Lung (tissue), 12 donors: ENCODE results near the gene SIRPB1. TPM values are rescaled to one million over a fixed set of nuclear protein-coding genes. Genes with fewer than 3 reads are reported as not detected.

Source experiments
- ATAC-seq: fragments of 200-7000 bp; cut with Tn5 transposase; one replicate; pipeline ENCODE4 v1.9.1; 2020; ENCODE audit warnings: moderate number of reproducible peaks; ENCODE audit not compliant: insufficient read depth, low FRiP score
- DNase-seq, 3 donors: peaks; one replicate each; pipeline ENCODE4 v3.0.0-alpha.2; 2013 to 2017
- H3K27ac ChIP-seq, 2 donors: one replicate each; pipeline ENCODE4 v1.5.1; 2013; ENCODE audit warnings: mild to moderate bottlenecking in 2 of 2, moderate library complexity in 2 of 2, control low read depth in 1 of 2, inconsistent platforms in 1 of 2, low read depth in 1 of 2, low read length in 1 of 2
- H3K27me3 ChIP-seq, 3 donors: one replicate each; pipeline ENCODE4 v1.5.1; 2013; ENCODE audit warnings: low read length in 2 of 3; ENCODE audit not compliant: control insufficient read depth in 3 of 3, insufficient read depth in 3 of 3
- H3K36me3 ChIP-seq, 4 donors: one replicate each; pipeline ENCODE4 v1.5.1; 2013; ENCODE audit warnings: low read length in 4 of 4, mild to moderate bottlenecking in 1 of 4, moderate library complexity in 1 of 4; ENCODE audit not compliant: control insufficient read depth in 4 of 4, insufficient read depth in 4 of 4
- H3K4me1 ChIP-seq, 5 donors: one replicate each; pipeline ENCODE4 v1.5.1; 2013; ENCODE audit warnings: low read length in 5 of 5, mild to moderate bottlenecking in 2 of 5, moderate library complexity in 1 of 5; ENCODE audit not compliant: control insufficient read depth in 5 of 5, insufficient read depth in 5 of 5
- H3K4me3 ChIP-seq: one replicate; pipeline ENCODE4 v1.5.1; 2013; ENCODE audit warnings: mild to moderate bottlenecking, control low read depth, moderate library complexity
- H3K9ac ChIP-seq, 2 donors: one replicate each; pipeline ENCODE4 v1.5.1; 2013; ENCODE audit warnings: low read length in 2 of 2, control low read depth in 1 of 2; ENCODE audit not compliant: insufficient read depth in 1 of 2
- H3K9me3 ChIP-seq, 4 donors: one replicate each; pipeline ENCODE4 v1.5.1; 2013; ENCODE audit warnings: low read length in 3 of 4, mild to moderate bottlenecking in 1 of 4, moderate library complexity in 1 of 4; ENCODE audit not compliant: control insufficient read depth in 4 of 4, insufficient read depth in 3 of 4
- CTCF ChIP-seq: IDR thresholded peaks from 2 replicates; pipeline ENCODE4 v1.5.1; 2012; ENCODE audit warnings: mild to moderate bottlenecking; ENCODE audit errors: control extremely low read depth, extremely low read depth
- WGBS, 2 donors: extraction: QIAGEN DNeasy Blood & Tissue Kit; methylation state at CpG; one replicate each; pipeline ENCODE4 v1.1.7; 2013; 5-methylcytosine and 5-hydroxymethylcytosine counted together
- polyA plus RNA-seq, 2 donors: library from polyadenylated mRNA; stranded (reverse); fragments of 200-250 nt; gene quantifications; one replicate each; pipeline ENCODE4 v1.2.1, GENCODE V29; 2013
- total RNA-seq, 2 donors: library from RNA; depleted of rRNA in 1 of 2; stranded (reverse); fragments of >200 nt in 1 of 2; gene quantifications; one replicate each; pipeline ENCODE4 v1.2.1, GENCODE V29; 2014 to 2021
- donor health status: control.
- donor health status: control.
- donor health status: Bipolar disorder and iron deficiency.
- donor health status: healthy.
- donor health status: DM: yes; HTN: yes; CAD: no.

SIRPB1 gene
- total and polyA plus RNA-seq, 4 donors = 1.2 to 45.6 (median 13.9) TPM

GRCh38 chr20:1628621-1629020, 8.8 kb upstream of the SIRPB1 start:
- no peak for ATAC-seq
- Histone ChIP-seq H3K9ac (no peak overlapping the region), H3K4me3 (no peak overlapping the region), H3K27ac (no peak overlapping the region), H3K36me3 (no peaks in the 10 kb centered on the region), H3K4me1 (peaks cover 0 to 4% (median 0%) of the 10 kb centered on the region in 5 donors), H3K9me3 (no peaks in the 10 kb centered on the region), H3K27me3 (peaks cover 0 to 15% (median 0%) of the 10 kb centered on the region in 3 donors)
- 68 to 72% methylated on average over 5 of the region's 5 CpGs for WGBS, 2 donors
- TF ChIP-seq CTCF = no peak
- no peak for DNase-seq

- H3K9me3 ChIP-seq = no peaks in the 10 kb centered on the region
Measured at GRCh38 chr20:1627200-1627550, 7.4 kb upstream of the SIRPB1 start.

GRCh38 chr20:1626528-1627199, 6.9 kb upstream of the SIRPB1 start:
- Histone ChIP-seq H3K9me3 (no peaks in the 10 kb centered on the region), H3K4me3 (no peak overlapping the region), H3K27ac (no peak overlapping the region), H3K9ac (no peak overlapping the region), H3K4me1 (peaks cover 0 to 4% (median 0%) of the 10 kb centered on the region in 5 donors), H3K36me3 (no peaks in the 10 kb centered on the region), H3K27me3 (peaks cover 0 to 15% (median 0%) of the 10 kb centered on the region in 3 donors)
- TF ChIP-seq CTCF = no peak
- DNase-seq = no peak
- ATAC-seq = no peak
- 42 to 56% methylated on average over 3 of the region's 3 CpGs for WGBS, 2 donors

More at GRCh38 chr20:1627200-1627550, 7.4 kb upstream of the SIRPB1 start:
- ATAC-seq (no peak), DNase-seq (no peak)
- H3K36me3 ChIP-seq = no peaks in the 10 kb centered on the region
- no peak overlapping the region for H3K9ac ChIP-seq
- H3K27ac ChIP-seq = no peak overlapping the region
- H3K27me3 ChIP-seq = peaks cover 0 to 15% (median 0%) of the 10 kb centered on the region in 3 donors
- 81 to 84% methylated on average over 2 of the region's 2 CpGs for WGBS, 2 donors
- H3K4me3 ChIP-seq = no peak overlapping the region
- no peak for TF ChIP-seq CTCF
- H3K4me1 ChIP-seq = peaks cover 0 to 4% (median 0%) of the 10 kb centered on the region in 5 donors
